ENCODE data around the gene SPG11.

DNA sequence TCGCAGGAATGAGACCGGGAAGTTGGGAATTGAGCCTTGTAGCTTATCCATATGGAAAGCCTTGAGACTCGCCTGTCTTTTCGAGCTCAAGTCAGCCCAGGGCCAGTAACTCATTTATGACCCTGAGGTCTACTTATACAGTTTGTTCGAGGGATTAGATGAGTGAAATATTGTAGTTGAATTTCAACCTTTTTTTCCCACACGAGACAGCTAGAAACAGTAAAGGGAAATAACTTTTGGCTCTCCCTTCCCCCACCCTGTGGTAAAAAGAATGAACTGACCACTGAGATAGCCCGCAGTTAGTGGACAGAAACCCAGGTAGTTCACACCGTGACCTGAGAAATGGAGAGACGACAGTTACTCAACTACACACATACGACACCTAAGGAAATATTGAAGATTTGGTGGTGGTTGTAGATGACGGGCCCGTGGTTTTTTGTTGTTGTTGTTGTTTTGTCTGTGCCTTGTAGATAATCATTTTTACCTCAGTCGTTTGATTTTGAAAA lies 125.7 kb downstream of the SPG11 start:
- TF ChIP-seq, protein P1, sequence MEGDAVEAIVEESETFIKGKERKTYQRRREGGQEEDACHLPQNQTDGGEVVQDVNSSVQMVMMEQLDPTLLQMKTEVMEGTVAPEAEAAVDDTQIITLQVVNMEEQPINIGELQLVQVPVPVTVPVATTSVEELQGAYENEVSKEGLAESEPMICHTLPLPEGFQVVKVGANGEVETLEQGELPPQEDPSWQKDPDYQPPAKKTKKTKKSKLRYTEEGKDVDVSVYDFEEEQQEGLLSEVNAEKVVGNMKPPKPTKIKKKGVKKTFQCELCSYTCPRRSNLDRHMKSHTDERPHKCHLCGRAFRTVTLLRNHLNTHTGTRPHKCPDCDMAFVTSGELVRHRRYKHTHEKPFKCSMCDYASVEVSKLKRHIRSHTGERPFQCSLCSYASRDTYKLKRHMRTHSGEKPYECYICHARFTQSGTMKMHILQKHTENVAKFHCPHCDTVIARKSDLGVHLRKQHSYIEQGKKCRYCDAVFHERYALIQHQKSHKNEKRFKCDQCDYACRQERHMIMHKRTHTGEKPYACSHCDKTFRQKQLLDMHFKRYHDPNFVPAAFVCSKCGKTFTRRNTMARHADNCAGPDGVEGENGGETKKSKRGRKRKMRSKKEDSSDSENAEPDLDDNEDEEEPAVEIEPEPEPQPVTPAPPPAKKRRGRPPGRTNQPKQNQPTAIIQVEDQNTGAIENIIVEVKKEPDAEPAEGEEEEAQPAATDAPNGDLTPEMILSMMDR (IDR thresholded peaks at IDR 0.05 in 2 of 3, conservative IDR thresholded peaks at IDR 0.05 in 1 of 3; ENCODE audit: control insufficient read depth in 2 of 3, extremely low read depth in 1 of 3, insufficient read depth in 1 of 3, low read depth in 3 of 3, low read length in 3 of 3) = no peak
- TF ChIP-seq, protein P2, sequence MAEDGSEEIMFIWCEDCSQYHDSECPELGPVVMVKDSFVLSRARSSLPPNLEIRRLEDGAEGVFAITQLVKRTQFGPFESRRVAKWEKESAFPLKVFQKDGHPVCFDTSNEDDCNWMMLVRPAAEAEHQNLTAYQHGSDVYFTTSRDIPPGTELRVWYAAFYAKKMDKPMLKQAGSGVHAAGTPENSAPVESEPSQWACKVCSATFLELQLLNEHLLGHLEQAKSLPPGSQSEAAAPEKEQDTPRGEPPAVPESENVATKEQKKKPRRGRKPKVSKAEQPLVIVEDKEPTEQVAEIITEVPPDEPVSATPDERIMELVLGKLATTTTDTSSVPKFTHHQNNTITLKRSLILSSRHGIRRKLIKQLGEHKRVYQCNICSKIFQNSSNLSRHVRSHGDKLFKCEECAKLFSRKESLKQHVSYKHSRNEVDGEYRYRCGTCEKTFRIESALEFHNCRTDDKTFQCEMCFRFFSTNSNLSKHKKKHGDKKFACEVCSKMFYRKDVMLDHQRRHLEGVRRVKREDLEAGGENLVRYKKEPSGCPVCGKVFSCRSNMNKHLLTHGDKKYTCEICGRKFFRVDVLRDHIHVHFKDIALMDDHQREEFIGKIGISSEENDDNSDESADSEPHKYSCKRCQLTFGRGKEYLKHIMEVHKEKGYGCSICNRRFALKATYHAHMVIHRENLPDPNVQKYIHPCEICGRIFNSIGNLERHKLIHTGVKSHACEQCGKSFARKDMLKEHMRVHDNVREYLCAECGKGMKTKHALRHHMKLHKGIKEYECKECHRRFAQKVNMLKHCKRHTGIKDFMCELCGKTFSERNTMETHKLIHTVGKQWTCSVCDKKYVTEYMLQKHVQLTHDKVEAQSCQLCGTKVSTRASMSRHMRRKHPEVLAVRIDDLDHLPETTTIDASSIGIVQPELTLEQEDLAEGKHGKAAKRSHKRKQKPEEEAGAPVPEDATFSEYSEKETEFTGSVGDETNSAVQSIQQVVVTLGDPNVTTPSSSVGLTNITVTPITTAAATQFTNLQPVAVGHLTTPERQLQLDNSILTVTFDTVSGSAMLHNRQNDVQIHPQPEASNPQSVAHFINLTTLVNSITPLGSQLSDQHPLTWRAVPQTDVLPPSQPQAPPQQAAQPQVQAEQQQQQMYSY (CRISPR knock-in tag; IDR thresholded peaks at IDR 0.05) = no peak
- TF ChIP-seq ESRRA (IDR thresholded peaks at IDR 0.05; ENCODE audit: low read length) (no peak), SIN3A (IDR thresholded peaks at IDR 0.05; ENCODE audit: low read depth, low read length) (no peak), NR2C2 (IDR thresholded peaks at IDR 0.05; ENCODE audit: borderline replicate concordance, control insufficient read depth, insufficient read length, low read depth) (no peak), MTA2 (IDR thresholded peaks at IDR 0.05; ENCODE audit: low read depth) (no peak), PML (IDR thresholded peaks at IDR 0.05; ENCODE audit: low read length) (no peak), BHLHE40 (IDR thresholded peaks at IDR 0.05; ENCODE audit: borderline replicate concordance in 1 of 2, low read depth in 2 of 2, low read length in 1 of 2) (no peak), POLR2A (IDR thresholded peaks at IDR 0.05; ENCODE audit: low read depth, low read length) (no peak), ZNF274 (IDR thresholded peaks at IDR 0.05; ENCODE audit: insufficient read depth, insufficient read length) (no peak), CHD1 (IDR thresholded peaks at IDR 0.05; ENCODE audit: low read depth, low read length) (no peak)
- TF ChIP-seq, protein P3, sequence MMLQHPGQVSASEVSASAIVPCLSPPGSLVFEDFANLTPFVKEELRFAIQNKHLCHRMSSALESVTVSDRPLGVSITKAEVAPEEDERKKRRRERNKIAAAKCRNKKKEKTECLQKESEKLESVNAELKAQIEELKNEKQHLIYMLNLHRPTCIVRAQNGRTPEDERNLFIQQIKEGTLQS (IDR thresholded peaks at IDR 0.05; ENCODE audit: borderline replicate concordance, extremely low read depth, low read depth, low read length) = no peak
- TF ChIP-seq, protein P4, sequence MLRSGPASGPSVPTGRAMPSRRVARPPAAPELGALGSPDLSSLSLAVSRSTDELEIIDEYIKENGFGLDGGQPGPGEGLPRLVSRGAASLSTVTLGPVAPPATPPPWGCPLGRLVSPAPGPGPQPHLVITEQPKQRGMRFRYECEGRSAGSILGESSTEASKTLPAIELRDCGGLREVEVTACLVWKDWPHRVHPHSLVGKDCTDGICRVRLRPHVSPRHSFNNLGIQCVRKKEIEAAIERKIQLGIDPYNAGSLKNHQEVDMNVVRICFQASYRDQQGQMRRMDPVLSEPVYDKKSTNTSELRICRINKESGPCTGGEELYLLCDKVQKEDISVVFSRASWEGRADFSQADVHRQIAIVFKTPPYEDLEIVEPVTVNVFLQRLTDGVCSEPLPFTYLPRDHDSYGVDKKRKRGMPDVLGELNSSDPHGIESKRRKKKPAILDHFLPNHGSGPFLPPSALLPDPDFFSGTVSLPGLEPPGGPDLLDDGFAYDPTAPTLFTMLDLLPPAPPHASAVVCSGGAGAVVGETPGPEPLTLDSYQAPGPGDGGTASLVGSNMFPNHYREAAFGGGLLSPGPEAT (IDR thresholded peaks at IDR 0.05; ENCODE audit: low read depth) = no peak
